Measurements from ENCODE around the gene KDELR1. TPM values are rescaled to one million over a fixed set of nuclear protein-coding genes. Genes with fewer than 3 reads are reported as not detected.

Gene KDELR1
- total RNA-seq = 255 to 262 TPM (median 260 TPM) in 3 replicates

- peak; percentile 73 to 93 for DNase-seq (ENCODE audit: low spot score in 2 of 2, unreplicated experiment in 2 of 2)
- H3K27ac Mint-ChIP-seq = peak within 1 kb of the TSS; percentile 97
- peaks cover 37% of the 10 kb centered on the region for H3K4me1 Mint-ChIP-seq
- no peaks in the 10 kb centered on the region for H3K9me3 Mint-ChIP-seq
- TF ChIP-seq CTCF (IDR thresholded peaks at IDR 0.05; ENCODE audit: unreplicated experiment) = peak; percentile 82
- H3K27me3 Mint-ChIP-seq (ENCODE audit: low read depth) = peaks cover 28% of the 10 kb centered on the region
- H3K36me3 Mint-ChIP-seq = peaks cover 14% of the 10 kb centered on the region
- peak within 1 kb of the TSS; percentile 96 for H3K4me3 Mint-ChIP-seq
These were observed at the start of gene KDELR1 for GRCh38 chr19:48391100-48392005. KDELR1 (minus strand) TSS chr19:48391551; CDS start chr19:48391358, 193 bp downstream.

GRCh38 chr19:48436586-48436985, 45.2 kb upstream of the KDELR1 start:
- Mint-ChIP-seq H3K9me3 (no peaks in the 10 kb centered on the region), H3K4me1 (no peaks in the 10 kb centered on the region), H3K36me3 (peaks cover 3% of the 10 kb centered on the region), H3K27ac (no peak overlapping the region), H3K27me3 (ENCODE audit: low read depth) (no peaks in the 10 kb centered on the region), H3K4me3 (no peak overlapping the region)
- no peak for TF ChIP-seq CTCF (IDR thresholded peaks at IDR 0.05; ENCODE audit: unreplicated experiment)
- no peak for DNase-seq (ENCODE audit: low spot score in 2 of 2, unreplicated experiment in 2 of 2)

GRCh38 chr19:48433337-48433736, 42.0 kb upstream of the KDELR1 start:
- no peak for TF ChIP-seq CTCF (IDR thresholded peaks at IDR 0.05; ENCODE audit: unreplicated experiment)
- Mint-ChIP-seq H3K27me3 (ENCODE audit: low read depth) (no peaks in the 10 kb centered on the region), H3K27ac (no peak overlapping the region), H3K4me3 (no peak overlapping the region), H3K9me3 (peaks cover 5% of the 10 kb centered on the region), H3K4me1 (no peaks in the 10 kb centered on the region), H3K36me3 (peaks cover 16% of the 10 kb centered on the region)
- no peak for DNase-seq (ENCODE audit: low spot score in 2 of 2, unreplicated experiment in 2 of 2)

- Mint-ChIP-seq H3K4me3 (no peak overlapping the region), H3K27me3 (ENCODE audit: low read depth) (no peaks in the 10 kb centered on the region), H3K36me3 (peaks cover 16% of the 10 kb centered on the region), H3K27ac (no peak overlapping the region), H3K4me1 (peaks cover 5% of the 10 kb centered on the region), H3K9me3 (peaks cover 5% of the 10 kb centered on the region)
- no peak for TF ChIP-seq CTCF (IDR thresholded peaks at IDR 0.05; ENCODE audit: unreplicated experiment)
- DNase-seq (ENCODE audit: low spot score in 2 of 2, unreplicated experiment in 2 of 2) = no peak
These were observed 37.3 kb upstream of the KDELR1 start for GRCh38 chr19:48428670-48429069.

- no peak for DNase-seq (ENCODE audit: low spot score in 2 of 2, unreplicated experiment in 2 of 2)
- Mint-ChIP-seq H3K27ac (peak overlapping the region; percentile 94), H3K4me1 (peaks cover 5% of the 10 kb centered on the region), H3K27me3 (ENCODE audit: low read depth) (no peaks in the 10 kb centered on the region), H3K9me3 (no peaks in the 10 kb centered on the region), H3K36me3 (peaks cover 4% of the 10 kb centered on the region), H3K4me3 (no peak overlapping the region)
- no peak for TF ChIP-seq CTCF (IDR thresholded peaks at IDR 0.05; ENCODE audit: unreplicated experiment)
These were observed 33.4 kb upstream of the KDELR1 start for GRCh38 chr19:48424694-48425219.

Data from mesothelial cell of epicardium (in vitro differentiated cells).